GM12801 (cell line): Measurements from ENCODE around the gene ZNF425.

Source experiments
- CTCF ChIP-seq: IDR thresholded peaks from one replicate; pipeline ENCODE4 v1.5.1; 2011; ENCODE audit warnings: control low read depth; ENCODE audit not compliant: insufficient read length; ENCODE audit errors: extremely low read depth

The ZNF425 gene

GRCh38 chr7:149081914-149082313, 44.2 kb downstream of the ZNF425 start:
- TF ChIP-seq CTCF = no peak

- no peak for TF ChIP-seq CTCF
These were observed 48.5 kb downstream of the ZNF425 start for GRCh38 chr7:149077594-149077993.

GRCh38 chr7:149075286-149075685, 50.8 kb downstream of the ZNF425 start:
- no peak for TF ChIP-seq CTCF

GRCh38 chr7:149074116-149074885, 51.8 kb downstream of the ZNF425 start:
- TF ChIP-seq CTCF = no peak

GRCh38 chr7:149072438-149072775, 53.7 kb downstream of the ZNF425 start:
- TF ChIP-seq CTCF = no peak

GRCh38 chr7:149071641-149072437, 54.3 kb downstream of the ZNF425 start:
- TF ChIP-seq CTCF = no peak

GRCh38 chr7:149071182-149071635, 54.9 kb downstream of the ZNF425 start:
- TF ChIP-seq CTCF = no peak
